ENCODE results near the gene CDH22.

- TF ChIP-seq ZNF24 (IDR thresholded peaks at IDR 0.05) (no peak), CTCF (IDR thresholded peaks at IDR 0.05 in 2 of 3, conservative IDR thresholded peaks at IDR 0.05 in 1 of 3; ENCODE audit: insufficient read depth in 2 of 3, low read depth in 1 of 3, low read length in 3 of 3) (no peak), ARID1B (IDR thresholded peaks at IDR 0.05) (no peak), KDM1A (IDR thresholded peaks at IDR 0.05) (no peak), FIP1L1 (IDR thresholded peaks at IDR 0.05; ENCODE audit: low read depth, low read length, poor library complexity, severe bottlenecking) (no peak), GTF2E2 (tag; IDR thresholded peaks at IDR 0.05) (no peak)
Measured at GRCh38 chr20:46293084-46293483, 15.2 kb downstream of the CDH22 start.
